Activated CD8-positive, alpha-beta memory T cell treated with anti-CD3 and anti-CD28 coated beads for 36 hours (primary cell): ENCODE measurements around the gene ZMAT3. TPM values are rescaled to one million over a fixed set of nuclear protein-coding genes. Genes with fewer than 3 reads are reported as not detected.
"Not testable (repeated sequence)": the region's sequence is repeated elsewhere in the genome, so short reads cannot be mapped to it uniquely, and the experiment has no call there.

ENCODE experiments used
- CTCF ChIA-PET: fragments of 350-600 bp; sonication (Branson Sonifier 250); formaldehyde crosslinking; loops from one replicate; lab custom pipeline; 2021; ENCODE audit warnings: antibody characterized with exemption; lab: Charles Lee
- POLR2A ChIA-PET: fragments of 350-600 bp; sonication (Branson Sonifier 250); formaldehyde crosslinking; loops from one replicate; lab custom pipeline; 2021; ENCODE audit warnings: antibody characterized with exemption; lab: Charles Lee
- total RNA-seq, 2 experiments: library from RNA; stranded (reverse); gene quantifications; one replicate each; pipeline ENCODE4 v1.2.3, GENCODE V29; 2021

The ZMAT3 gene
- total RNA-seq, 2 experiments from 2014 or later: 11.3 to 11.6 TPM

- CTCF ChIA-PET: no interaction called here
- POLR2A ChIA-PET: interaction anchor here (1.0 to 1.2 kb wide), 3 partner anchors 75 to 250 kb away, joined by 3 to 4 read pairs (median 3); no protein-coding TSS in a partner anchor
Observed at GRCh38 chr3:179072100-179072438, 460 bp upstream of the ZMAT3 start.

GRCh38 chr3:179071027-179071322, 634 bp downstream of the ZMAT3 start:
- ChIA-PET POLR2A (interaction anchor here (0.6 to 1.2 kb wide), 4 partner anchors 78 to 673 kb away, joined by 3 to 4 read pairs (median 4); no protein-coding TSS in a partner anchor), CTCF (no interaction called here)

- POLR2A ChIA-PET: no interaction called here
Observed at GRCh38 chr3:179069762-179070390, 1.7 kb downstream of the ZMAT3 start.

GRCh38 chr3:179068779-179069530, 2.7 kb downstream of the ZMAT3 start:
- ChIA-PET POLR2A (no interaction called here), CTCF (interaction anchor here (1.5 to 1.6 kb wide), 3 partner anchors 233 to 247 kb away, joined by 3 to 5 read pairs (median 4); no protein-coding TSS in a partner anchor)

More at GRCh38 chr3:179069762-179070390, 1.7 kb downstream of the ZMAT3 start:
- CTCF ChIA-PET: interaction anchor here (1.6 kb wide), 2 partner anchors 244 to 247 kb away, joined by 4 to 5 read pairs; no protein-coding TSS in a partner anchor

GRCh38 chr3:179067839-179068238, 3.8 kb downstream of the ZMAT3 start:
- POLR2A ChIA-PET: no interaction called here
- CTCF ChIA-PET: interaction anchor here (1.5 kb wide), 1 partner anchor 234 kb away, joined by 3 read pairs; no protein-coding TSS in a partner anchor

- ChIA-PET CTCF (interaction anchor here (1.5 kb wide), 1 partner anchor 234 kb away, joined by 3 read pairs; no protein-coding TSS in a partner anchor), POLR2A (no interaction called here)
Observed at GRCh38 chr3:179067291-179067690, 4.3 kb downstream of the ZMAT3 start.

- CTCF ChIA-PET: no interaction called here
Observed at GRCh38 chr3:179063945-179064560, 7.6 kb downstream of the ZMAT3 start.

GRCh38 chr3:179056326-179056725, 15.3 kb downstream of the ZMAT3 start:
- CTCF ChIA-PET: no interaction called here
- POLR2A ChIA-PET: no interaction called here

More at GRCh38 chr3:179063945-179064560, 7.6 kb downstream of the ZMAT3 start:
- POLR2A ChIA-PET: interaction anchor here (0.5 to 0.6 kb wide), 2 partner anchors 184 to 497 kb away, joined by 6 to 8 read pairs; no protein-coding TSS in a partner anchor

- POLR2A ChIA-PET: not testable (repeated sequence)
- CTCF ChIA-PET: interaction anchor here (0.6 kb wide), 1 partner anchor 80 kb away, joined by 4 read pairs; no protein-coding TSS in a partner anchor
Observed at GRCh38 chr3:179054565-179054964, 17.0 kb downstream of the ZMAT3 start.

- CTCF ChIA-PET: interaction anchor here (0.5 to 0.9 kb wide), 3 partner anchors 12 to 1904 kb away, joined by 3 to 6 read pairs (median 3); no protein-coding TSS in a partner anchor
- POLR2A ChIA-PET: no interaction called here
Observed at GRCh38 chr3:179046497-179047353, 24.9 kb downstream of the ZMAT3 start.

GRCh38 chr3:179045719-179046402, 25.7 kb downstream of the ZMAT3 start:
- ChIA-PET CTCF (no interaction called here), POLR2A (interaction anchor here (0.6 kb wide), 1 partner anchor 1194 kb away, joined by 3 read pairs; no protein-coding TSS in a partner anchor)

GRCh38 chr3:179038899-179039251, 32.7 kb downstream of the ZMAT3 start:
- POLR2A ChIA-PET, CTCF ChIA-PET: not testable (repeated sequence)

- ChIA-PET CTCF (no interaction called here), POLR2A (no interaction called here)
Observed at GRCh38 chr3:179038216-179038898, 33.3 kb downstream of the ZMAT3 start.

- ChIA-PET POLR2A (no interaction called here), CTCF (interaction anchor here (0.5 to 0.9 kb wide), 2 partner anchors 208 to 310 kb away, joined by 3 read pairs; partner anchors contain the start of gene MFN1)
Observed at GRCh38 chr3:179037351-179037750, 34.3 kb downstream of the ZMAT3 start.

GRCh38 chr3:179036626-179037300, 34.8 kb downstream of the ZMAT3 start:
- POLR2A ChIA-PET: no interaction called here
- CTCF ChIA-PET: interaction anchor here (0.9 kb wide), 1 partner anchor 311 kb away, joined by 3 read pairs; the partner anchor contains the start of gene MFN1

- POLR2A ChIA-PET: no interaction called here
Observed at GRCh38 chr3:179036226-179036625, 35.4 kb downstream of the ZMAT3 start.

GRCh38 chr3:179035232-179035631, 36.4 kb downstream of the ZMAT3 start:
- POLR2A ChIA-PET: no interaction called here
- CTCF ChIA-PET: no interaction called here

More at GRCh38 chr3:179036226-179036625, 35.4 kb downstream of the ZMAT3 start:
- CTCF ChIA-PET: no interaction called here
